Measurements from ENCODE around the gene PSRC1. TPM values are rescaled to one million over a fixed set of nuclear protein-coding genes. Genes with fewer than 3 reads are reported as not detected.
A peak's percentile ranks its signal among the peaks of the same experiment; 100 is the strongest.

The PSRC1 gene
- total and polyA plus RNA-seq, 2 of the 8 experiments (the other 6 are each of a cell fraction or from before 2014, with no cell fraction given), result 56.1 to 67.3 TPM

DNA sequence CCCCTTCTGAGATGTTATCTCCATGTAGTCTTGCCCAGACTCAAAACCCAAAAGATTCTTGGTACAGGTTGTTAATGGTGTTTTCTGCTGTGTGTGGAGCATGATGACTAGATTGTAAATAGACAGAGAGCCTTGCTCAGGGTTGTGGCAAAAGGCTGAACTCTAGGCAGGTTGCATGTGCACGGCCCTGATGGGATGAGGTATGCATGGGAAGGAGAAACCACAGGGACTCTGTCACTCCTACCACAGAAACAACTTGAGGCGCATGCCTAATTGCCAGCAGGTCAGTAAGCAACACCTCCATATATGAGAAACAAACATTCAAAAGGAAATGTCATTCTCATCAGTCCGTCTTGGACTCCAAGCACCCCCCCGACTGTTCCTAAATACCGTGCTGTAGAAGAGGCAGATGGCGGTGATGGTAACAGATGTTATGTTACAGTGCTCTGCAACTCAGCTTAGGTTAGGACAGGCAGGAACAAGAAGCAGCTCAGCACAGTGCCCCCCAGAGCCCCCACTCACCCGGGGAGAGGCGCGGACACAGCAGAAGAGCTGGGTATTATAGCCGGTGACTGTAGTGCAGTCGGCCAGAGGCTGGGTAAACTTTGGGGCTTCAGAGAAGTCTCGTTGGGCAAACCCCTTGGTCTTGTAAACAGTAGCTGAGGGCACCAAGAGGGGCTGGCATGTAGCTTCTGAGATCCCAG, 12.9 kb upstream of the PSRC1 start:
- POLR2A ChIA-PET (ENCODE audit: partially characterized antibody), result interaction anchor here (1.8 to 2.3 kb wide), 3 partner anchors 10 to 105 kb away, joined by 3 to 11 read pairs (median 9); partner anchors contain the start of genes MYBPHL and PSRC1
- no peak for FAIRE-seq
- peak in 1 of 2 experiments; percentile 12; a peak in 1 of 4 replicates for TF ChIP-seq RAD21 (IDR thresholded peaks at IDR 0.05 in 1 of 2, conservative IDR thresholded peaks at IDR 0.05 in 1 of 2; ENCODE audit: low read depth in 2 of 2, low read length in 2 of 2)
- TF ChIP-seq, protein P1, sequence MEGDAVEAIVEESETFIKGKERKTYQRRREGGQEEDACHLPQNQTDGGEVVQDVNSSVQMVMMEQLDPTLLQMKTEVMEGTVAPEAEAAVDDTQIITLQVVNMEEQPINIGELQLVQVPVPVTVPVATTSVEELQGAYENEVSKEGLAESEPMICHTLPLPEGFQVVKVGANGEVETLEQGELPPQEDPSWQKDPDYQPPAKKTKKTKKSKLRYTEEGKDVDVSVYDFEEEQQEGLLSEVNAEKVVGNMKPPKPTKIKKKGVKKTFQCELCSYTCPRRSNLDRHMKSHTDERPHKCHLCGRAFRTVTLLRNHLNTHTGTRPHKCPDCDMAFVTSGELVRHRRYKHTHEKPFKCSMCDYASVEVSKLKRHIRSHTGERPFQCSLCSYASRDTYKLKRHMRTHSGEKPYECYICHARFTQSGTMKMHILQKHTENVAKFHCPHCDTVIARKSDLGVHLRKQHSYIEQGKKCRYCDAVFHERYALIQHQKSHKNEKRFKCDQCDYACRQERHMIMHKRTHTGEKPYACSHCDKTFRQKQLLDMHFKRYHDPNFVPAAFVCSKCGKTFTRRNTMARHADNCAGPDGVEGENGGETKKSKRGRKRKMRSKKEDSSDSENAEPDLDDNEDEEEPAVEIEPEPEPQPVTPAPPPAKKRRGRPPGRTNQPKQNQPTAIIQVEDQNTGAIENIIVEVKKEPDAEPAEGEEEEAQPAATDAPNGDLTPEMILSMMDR (IDR thresholded peaks at IDR 0.05; ENCODE audit: control extremely low read depth in 1 of 3, insufficient read depth in 1 of 3, low read depth in 1 of 3, low read length in 3 of 3), result peak; percentile 13 to 26 (median 20); a peak in 2 of 4 replicates

More for the DNA sequence above, 12.9 kb upstream of the PSRC1 start:
- H3K9ac ChIP-seq (replicated peaks in 1 of 4; ENCODE audit: extremely low read depth in 1 of 4, low read depth in 3 of 4, low read length in 3 of 4), result no peak overlapping the region
- no peak overlapping the region for H3K27ac ChIP-seq (ENCODE audit: low read depth, low read length)
- no peak overlapping the region for H2BK15ac ChIP-seq (ENCODE audit: low read length)
- CTCF ChIA-PET (ENCODE audit: partially characterized antibody), result interaction anchor here (0.6 to 4.6 kb wide), 15 partner anchors 10 to 237 kb away, joined by 3 to 34 read pairs (median 4); partner anchors contain the start of genes MYBPHL and SORT1
- no peak overlapping the region for H3K56ac ChIP-seq (replicated peaks; ENCODE audit: insufficient read length, low read depth, low read length)
- no peak overlapping the region for H2AK5ac ChIP-seq (ENCODE audit: low read depth, low read length)
- no peak overlapping the region for H3K23ac ChIP-seq (ENCODE audit: insufficient read length)
- no peak for DNase-seq (ENCODE audit: low read depth in 1 of 2, low spot score in 2 of 2)
- H3K4ac ChIP-seq (replicated peaks; ENCODE audit: insufficient read length, low read depth, low read length), result no peak overlapping the region
- H4K5ac ChIP-seq (ENCODE audit: insufficient read length, low read depth, low read length), result no peak overlapping the region
- no peaks in the 10 kb centered on the region for H3K79me1 ChIP-seq (ENCODE audit: low read depth, low read length)
- H2AFZ ChIP-seq (ENCODE audit: low read length), result 0 out of 2 replicates have a peak overlapping the region, but pooled peaks have one; percentile 71
- no peak overlapping the region for H2BK5ac ChIP-seq (ENCODE audit: low read depth, low read length)
- H3K4me2 ChIP-seq (ENCODE audit: insufficient read depth in 1 of 2, low read depth in 2 of 2, low read length in 2 of 2), result no peak overlapping the region
- no peaks in the 10 kb centered on the region; a peak in 1 of 7 replicates for H3K27me3 ChIP-seq (replicated peaks in 1 of 4; ENCODE audit: control insufficient read depth in 3 of 4, extremely low read depth in 1 of 4, insufficient read depth in 3 of 4, low read length in 3 of 4)
- H3K9me3 ChIP-seq (ENCODE audit: insufficient read depth in 2 of 2, low read depth in 1 of 2, low read length in 1 of 2), result no peaks in the 10 kb centered on the region
- H2BK120ac ChIP-seq (replicated peaks; ENCODE audit: low read depth, low read length), result no peak overlapping the region
- no peak overlapping the region for H4K8ac ChIP-seq (ENCODE audit: extremely low read depth, insufficient read depth, low read length)
- H4K91ac ChIP-seq (replicated peaks; ENCODE audit: insufficient read length, low read length), result no peak overlapping the region
- H4K20me1 ChIP-seq (replicated peaks in 1 of 2; ENCODE audit: control insufficient read depth in 1 of 2, insufficient read depth in 2 of 2, low read length in 2 of 2), result no peaks in the 10 kb centered on the region
- H2BK12ac ChIP-seq (ENCODE audit: low read depth, low read length), result no peak overlapping the region
- H3K4me3 ChIP-seq (ENCODE audit: extremely low read depth in 1 of 4, insufficient read depth in 2 of 4, low read depth in 3 of 4, low read length in 4 of 4), result no peak overlapping the region
- no peaks in the 10 kb centered on the region for H3K23me2 ChIP-seq (ENCODE audit: low read depth, low read length)
- H2BK20ac ChIP-seq (ENCODE audit: low read length), result no peak overlapping the region
- H3K4me1 ChIP-seq (replicated peaks in 1 of 4; ENCODE audit: control insufficient read depth in 3 of 4, insufficient read depth in 4 of 4, low read length in 3 of 4), result peaks cover 0 to 4% (median 0%) of the 10 kb centered on the region in 4 experiments; a peak in 1 of 7 replicates
- H3K18ac ChIP-seq (ENCODE audit: extremely low read depth, low read length), result no peak overlapping the region
- no peaks in the 10 kb centered on the region for H3K36me3 ChIP-seq (ENCODE audit: control insufficient read depth in 2 of 4, insufficient read depth in 4 of 4, low read length in 3 of 4)
- no peak overlapping the region for H3K14ac ChIP-seq (ENCODE audit: insufficient read length)
- no peaks in the 10 kb centered on the region for H3K79me2 ChIP-seq (ENCODE audit: control insufficient read depth in 1 of 2, insufficient read depth in 2 of 2, low read length in 2 of 2)
- 73% methylated on average over 12 of the region's 12 CpGs; no CpG with 5 or more reads in 1 of the 2 experiments for WGBS, 2 experiments (ENCODE audit: extremely low coverage in 1 of 2, insufficient coverage in 1 of 2, insufficient read length in 1 of 2, insufficient replicate concordance in 2 of 2, low coverage in 1 of 2, low lambda C conversion rate in 2 of 2, missing lambda C conversion rate in 1 of 2)
